SK-N-SH treated with all-trans-retinoic acid at 6 μM for 48 hours (cell line): ENCODE measurements around the gene ACADL.

Experiments
- ARNTL ChIP-seq: fragments of 450-650 bp; formaldehyde crosslinking; IDR thresholded peaks from 2 replicates; pipeline ENCODE4 v1.5.0; 2020; ENCODE audit warnings: low read depth, mild to moderate bottlenecking, moderate library complexity, borderline replicate concordance
- BACH2 ChIP-seq: fragments of 250-450 bp; sonication (Bioruptor Pico); IDR thresholded peaks from 2 replicates; pipeline ENCODE4 v1.9.0; 2021; ENCODE audit warnings: mild to moderate bottlenecking, borderline replicate concordance
- CREB5 ChIP-seq: fragments of 250-450 bp; sonication (Bioruptor Pico); IDR thresholded peaks from 2 replicates; pipeline ENCODE4 v1.5.1; 2020; ENCODE audit warnings: low read depth, mild to moderate bottlenecking, moderate library complexity
- CSRNP3 ChIP-seq: fragments of 250-450 bp; sonication (Bioruptor Pico); IDR thresholded peaks from 2 replicates; pipeline ENCODE4 v1.5.1; 2021; ENCODE audit warnings: mild to moderate bottlenecking, moderate library complexity
- GLIS3 ChIP-seq: fragments of 250-450 bp; sonication (Bioruptor Pico); IDR thresholded peaks from 2 replicates; pipeline ENCODE4 v1.5.0; 2020; ENCODE audit warnings: mild to moderate bottlenecking, moderate library complexity
- ISL1 ChIP-seq: fragments of 250-450 bp; sonication (Bioruptor Pico); IDR thresholded peaks from 2 replicates; pipeline ENCODE4 v2.1.2; 2022; ENCODE audit warnings: mild to moderate bottlenecking, moderate library complexity
- PATZ1 ChIP-seq: fragments of 250-450 bp; sonication (Bioruptor Pico); IDR thresholded peaks from 2 replicates; pipeline ENCODE4 v1.8.0; 2020; ENCODE audit warnings: mild to moderate bottlenecking, moderate library complexity, borderline replicate concordance
- PPARA ChIP-seq: fragments of 250-450 bp; sonication (Bioruptor Pico); IDR thresholded peaks from 2 replicates; pipeline ENCODE4 v1.5.0; 2020; ENCODE audit warnings: mild to moderate bottlenecking, borderline replicate concordance
- RARB ChIP-seq: fragments of 250-450 bp; sonication (Bioruptor Pico); IDR thresholded peaks from 2 replicates; pipeline ENCODE4 v1.8.0; 2021; ENCODE audit warnings: mild to moderate bottlenecking, moderate library complexity
- SNAI2 ChIP-seq: fragments of 250-450 bp; sonication (Bioruptor Pico); IDR thresholded peaks from 2 replicates; pipeline ENCODE4 v1.5.0; 2020; ENCODE audit warnings: mild to moderate bottlenecking, moderate library complexity
- TCF4 ChIP-seq: fragments of 250-450 bp; sonication (Bioruptor Pico); IDR thresholded peaks from 2 replicates; pipeline ENCODE4 v1.8.0; 2021; ENCODE audit warnings: mild to moderate bottlenecking, moderate library complexity, borderline replicate concordance
- TSHZ2 ChIP-seq: fragments of 250-450 bp; sonication (Bioruptor Pico); IDR thresholded peaks from 2 replicates; pipeline ENCODE4 v1.5.0; 2020; ENCODE audit warnings: mild to moderate bottlenecking, moderate library complexity
- ZFP30 ChIP-seq: fragments of 450-650 bp; formaldehyde crosslinking; IDR thresholded peaks from 2 replicates; pipeline ENCODE4 v1.5.0; 2022; ENCODE audit warnings: mild to moderate bottlenecking, moderate library complexity
- ZNF565 ChIP-seq: fragments of 450-650 bp; formaldehyde crosslinking; conservative IDR thresholded peaks from 2 replicates; pipeline ENCODE4 v1.5.0; 2020; ENCODE audit warnings: low read depth, mild to moderate bottlenecking, moderate library complexity

GRCh38 chr2:210180477-210180876 is 44.8 kb downstream of the ACADL start:
- TF ChIP-seq CSRNP3 (CRISPR knock-in tag) (no peak), ARNTL (no peak), RARB (no peak), CREB5 (CRISPR knock-in tag) (no peak), GLIS3 (CRISPR knock-in tag) (no peak), TSHZ2 (no peak), PPARA (no peak), TCF4 (CRISPR knock-in tag) (no peak), BACH2 (no peak), PATZ1 (CRISPR knock-in tag) (no peak), SNAI2 (no peak), ISL1 (CRISPR knock-in tag) (no peak), ZFP30 (CRISPR knock-in tag) (no peak), ZNF565 (no peak)
